ENCODE measurements around the gene AFDN.

Gene AFDN

DNA sequence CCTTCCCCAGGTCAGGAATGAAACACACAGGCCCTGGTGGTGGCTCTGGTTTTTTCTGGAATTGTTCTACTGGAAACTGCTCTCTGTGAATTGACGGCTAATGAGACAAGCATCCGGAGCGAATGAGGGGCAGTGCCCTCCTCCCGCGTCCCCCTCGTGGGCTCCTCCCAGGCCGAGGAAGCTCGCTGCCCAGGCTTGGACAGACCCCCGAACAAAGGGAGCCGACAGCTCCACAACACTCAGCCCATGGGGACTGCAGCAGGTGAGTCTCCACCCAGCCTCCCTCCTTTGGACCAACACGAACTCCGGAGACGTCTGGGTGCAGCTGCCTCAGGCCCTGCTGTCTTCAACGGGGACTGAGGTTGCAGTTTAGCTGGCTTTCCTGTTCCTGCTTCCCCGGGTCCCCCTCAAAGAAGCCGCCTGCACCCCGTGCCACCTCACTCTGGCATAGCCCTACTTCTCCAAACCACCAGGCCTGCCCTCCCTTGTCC is 31.3 kb upstream of the AFDN start:
- DNase-seq = no peak

DNA sequence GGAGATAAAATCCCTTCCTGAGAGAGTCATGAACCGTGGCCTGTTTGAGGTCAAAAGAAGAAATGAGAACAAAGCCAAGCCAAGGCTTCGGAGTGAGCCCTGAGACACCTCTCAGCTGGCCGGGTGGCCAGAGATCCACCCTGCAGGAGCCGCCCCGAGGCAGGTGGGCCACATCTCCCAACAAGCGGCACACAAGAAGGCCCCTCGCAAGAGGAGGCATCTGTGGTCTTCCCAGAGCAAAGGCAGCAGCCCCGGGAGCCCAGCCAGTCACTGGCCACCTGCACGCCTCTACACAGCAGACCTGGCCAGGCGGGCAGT is 30.9 kb upstream of the AFDN start:
- no peak for DNase-seq

DNA sequence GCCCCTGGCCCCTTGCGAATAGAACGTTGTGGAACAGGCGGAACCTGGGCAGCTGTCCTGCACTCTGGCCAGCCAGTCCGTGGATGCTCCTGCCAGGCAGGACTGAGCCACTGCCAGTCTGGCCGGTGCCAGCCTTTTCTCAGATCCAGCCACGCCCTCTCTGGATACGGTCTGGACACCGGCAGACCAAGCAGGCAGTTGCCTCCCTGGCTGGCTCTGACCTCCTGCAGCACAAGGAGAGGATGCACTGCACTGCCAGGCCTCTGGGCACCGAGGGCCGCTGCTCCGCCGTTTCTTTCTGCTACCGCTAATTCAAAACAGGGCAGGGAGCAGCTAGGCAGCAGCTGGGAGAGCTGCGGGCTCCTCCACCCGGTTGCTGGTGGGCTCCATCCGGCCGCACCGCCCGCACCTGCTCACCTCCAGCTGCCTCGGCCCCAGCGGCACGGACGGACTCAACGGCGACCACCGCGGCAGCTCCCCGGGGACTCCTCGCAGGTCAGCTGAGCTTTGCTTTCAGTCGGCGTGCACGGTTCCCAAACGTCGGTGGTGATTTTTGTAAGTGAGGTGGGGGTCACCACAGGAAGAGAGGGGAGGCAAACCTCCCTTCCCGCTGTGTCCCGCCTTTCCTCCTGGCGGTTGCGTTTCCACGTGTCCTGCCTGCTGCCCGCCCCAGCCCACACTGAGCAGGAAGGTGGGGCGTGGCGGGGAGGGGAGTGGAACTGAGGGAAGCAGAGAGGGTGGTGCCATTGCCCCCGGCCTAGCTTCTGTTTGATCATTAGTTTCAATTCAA is 30.3 kb upstream of the AFDN start:
- DNase-seq = no peak

DNA sequence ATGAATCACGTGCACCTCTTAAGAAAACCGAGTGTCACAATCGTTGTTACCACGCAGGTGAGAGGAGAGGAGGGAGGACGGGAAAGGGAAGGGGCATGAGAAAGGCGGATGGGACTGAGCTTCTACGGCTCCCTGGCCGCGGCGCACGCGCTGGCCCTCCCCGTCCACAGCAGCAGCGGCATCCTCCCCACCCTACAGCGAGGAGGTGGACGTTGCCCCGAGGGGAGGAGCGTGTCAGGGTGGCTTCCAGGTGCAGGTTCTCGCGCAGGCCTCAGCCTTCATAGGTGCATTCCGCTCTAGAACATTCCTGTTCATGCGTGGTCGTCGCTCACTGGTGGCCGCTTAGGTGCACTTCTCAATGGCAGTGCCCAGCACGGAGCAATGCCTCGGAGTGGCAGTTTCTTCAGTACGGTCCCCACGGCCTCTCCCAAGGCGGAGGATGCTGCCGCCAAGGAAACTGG is 29.7 kb upstream of the AFDN start:
- DNase-seq = no peak

DNA sequence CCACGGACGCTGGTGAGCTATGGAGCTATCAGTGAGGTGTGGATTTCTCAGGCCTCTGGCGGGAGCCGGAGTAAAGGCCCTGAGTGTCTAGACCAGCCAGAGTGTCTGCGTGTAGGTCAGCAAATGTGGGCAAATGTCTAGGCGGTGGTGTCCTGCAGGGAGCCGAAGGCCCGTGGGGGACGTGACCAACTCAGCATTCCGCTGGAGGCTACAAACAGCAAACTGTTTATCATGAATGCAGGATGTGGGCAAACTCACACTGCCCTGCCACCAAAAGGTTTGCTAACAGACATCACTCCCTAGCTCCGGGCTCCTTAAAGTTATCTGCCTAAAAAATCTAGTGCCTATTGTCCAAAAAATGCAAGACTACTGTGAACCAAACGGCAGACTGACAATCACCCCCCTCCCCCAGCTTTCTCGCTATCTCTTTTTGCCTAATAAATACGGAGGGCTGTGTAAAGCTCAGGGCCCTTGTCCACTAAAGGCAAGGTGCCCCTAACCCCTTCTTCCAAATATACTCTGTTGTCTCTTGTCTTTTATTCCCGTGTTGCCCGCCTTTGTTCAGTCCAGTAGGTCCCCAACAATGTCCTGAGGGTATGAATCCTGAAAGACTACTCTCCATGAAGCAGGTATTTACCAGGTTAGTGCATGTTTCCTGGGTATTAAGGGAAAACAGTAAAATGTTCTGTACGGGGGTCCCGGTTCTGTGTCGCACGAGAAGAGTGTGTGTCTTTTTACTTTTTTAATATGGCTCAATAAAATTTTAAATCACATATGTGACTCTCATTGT is 29.0 kb upstream of the AFDN start:
- DNase-seq = no peak

DNA sequence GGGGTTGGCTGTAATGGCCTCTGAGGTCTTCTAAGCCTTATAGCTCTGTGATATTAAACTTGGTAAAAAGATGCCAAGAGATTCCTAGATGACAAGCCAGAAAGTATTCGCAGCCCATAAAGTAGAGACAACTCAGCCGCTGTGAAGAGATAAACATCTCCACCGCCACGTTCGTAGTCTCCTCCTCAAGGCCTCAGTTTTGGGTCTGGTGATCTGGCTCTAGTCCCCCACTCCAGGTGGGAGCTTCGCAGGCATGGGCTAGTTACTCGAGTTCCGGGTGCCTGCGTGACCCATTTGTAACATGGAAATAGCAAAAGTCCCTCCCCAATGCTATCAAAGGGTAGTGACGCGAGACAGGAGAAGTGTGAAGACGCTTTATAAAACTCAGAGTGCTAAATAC is 28.3 kb upstream of the AFDN start:
- DNase-seq = no peak

DNA sequence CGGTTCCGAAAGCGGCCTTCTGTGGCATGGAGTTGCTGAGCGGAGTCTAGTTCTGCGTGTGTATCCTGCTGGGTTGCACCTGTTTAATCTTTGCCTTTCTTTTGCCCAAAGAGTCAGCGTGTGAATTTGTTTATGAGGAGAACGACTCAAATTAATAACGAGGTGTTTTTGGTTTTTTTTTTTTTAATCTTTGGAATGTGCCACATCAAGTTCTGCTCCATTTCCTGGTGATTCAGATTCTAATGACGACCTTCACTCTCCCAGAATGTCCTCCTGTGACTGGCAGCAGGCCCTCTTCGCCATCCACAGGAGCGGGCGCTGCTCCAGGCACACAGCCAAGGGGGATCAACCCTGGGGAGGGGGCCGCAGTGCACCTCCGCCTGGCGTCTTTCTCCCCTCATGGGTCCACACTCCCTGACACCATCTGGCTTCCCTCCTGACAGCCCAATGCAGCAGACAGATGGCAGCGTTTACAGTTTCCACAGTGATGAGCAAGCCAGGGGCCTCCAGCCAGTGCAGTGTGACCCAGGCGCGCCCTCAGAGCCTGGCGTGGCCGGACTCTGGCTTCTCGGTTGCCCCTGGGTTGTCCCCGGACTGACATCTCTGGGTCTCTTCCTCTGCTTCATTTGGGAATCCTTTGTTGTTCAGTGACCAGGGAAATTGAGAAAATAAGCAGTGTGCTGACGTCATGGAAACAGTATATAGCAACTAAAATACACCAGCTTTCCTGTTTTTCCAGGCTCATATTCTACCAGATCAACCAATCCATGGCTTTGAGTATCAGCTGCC is 27.5 kb upstream of the AFDN start:
- no peak for DNase-seq

DNA sequence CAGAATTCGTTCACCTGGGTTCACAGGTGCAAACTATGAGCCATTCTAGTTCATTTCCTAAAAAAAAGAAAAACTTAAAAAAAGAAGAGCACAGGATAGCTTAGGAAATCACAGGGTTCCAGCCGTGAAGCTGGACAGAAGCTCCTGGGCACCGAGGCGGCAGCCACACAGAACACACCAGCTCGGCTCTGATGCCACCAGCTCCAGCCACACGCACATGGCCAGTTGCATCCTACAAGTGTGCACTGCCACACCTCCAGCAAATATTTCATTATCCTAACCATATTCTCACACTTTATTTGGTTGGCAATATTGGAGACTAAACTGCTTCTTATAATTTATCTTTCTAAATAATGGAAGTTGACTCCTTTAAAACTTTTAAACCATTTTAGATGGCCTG is 26.2 kb upstream of the AFDN start:
- DNase-seq = no peak

DNA sequence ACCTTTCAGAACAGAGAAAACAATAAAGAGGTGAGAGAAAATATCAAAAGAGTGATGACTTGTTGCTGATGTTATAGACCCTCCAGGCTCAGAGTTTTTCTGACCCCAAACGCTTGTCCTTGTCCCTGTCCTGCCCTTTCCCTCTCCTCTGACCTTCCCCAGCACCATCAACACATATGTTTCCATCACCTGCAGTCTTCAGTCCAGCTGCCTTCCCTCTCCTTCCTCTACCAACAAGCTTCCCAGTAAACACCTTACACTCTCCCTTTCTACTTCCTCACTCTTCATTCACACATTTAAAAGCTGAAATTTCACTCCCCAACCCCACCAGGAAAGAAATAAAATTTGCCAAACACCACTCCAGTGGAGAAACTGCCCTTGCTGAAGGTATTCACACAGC is 25.4 kb upstream of the AFDN start:
- no peak for DNase-seq

DNA sequence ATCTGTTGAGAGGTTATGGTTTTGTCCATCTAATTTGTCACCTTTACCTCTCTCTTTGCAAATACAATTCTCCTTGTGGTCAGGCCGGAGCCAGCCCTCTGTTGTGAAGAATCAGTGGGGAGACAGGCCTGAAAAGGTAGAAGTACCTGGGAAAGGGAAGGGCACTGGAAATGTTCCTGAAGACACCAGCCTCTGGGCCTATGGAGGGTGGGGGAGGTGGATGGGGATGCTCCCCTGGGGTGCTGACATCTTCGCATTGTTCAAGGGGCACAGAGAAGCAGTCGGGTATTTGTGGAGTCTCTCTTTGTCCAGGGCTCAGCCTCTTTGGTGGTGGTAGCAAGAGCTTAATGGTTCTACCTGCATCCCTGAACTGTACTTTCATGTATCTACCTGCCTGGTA is 24.4 kb upstream of the AFDN start:
- no peak for DNase-seq

DNA sequence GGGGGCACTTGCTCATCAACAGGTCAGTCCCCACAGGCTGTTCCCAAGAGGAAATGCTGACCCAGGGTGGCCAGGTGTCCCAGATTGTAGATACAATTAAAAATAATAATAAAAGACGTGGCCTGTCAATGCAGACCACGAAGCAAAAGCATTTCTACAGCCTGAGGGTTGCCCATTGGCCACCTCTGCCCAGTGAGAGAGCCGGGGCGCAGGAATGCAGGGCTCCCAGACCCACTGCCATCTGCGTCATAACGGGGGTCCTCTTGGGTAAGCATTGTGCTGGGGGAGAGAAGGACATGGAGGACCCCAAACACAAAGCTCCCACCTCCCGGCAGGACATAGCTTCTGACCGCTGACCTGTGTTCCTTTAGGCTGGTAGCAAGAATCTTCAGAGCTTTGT is 22.9 kb upstream of the AFDN start:
- DNase-seq = no peak

DNA sequence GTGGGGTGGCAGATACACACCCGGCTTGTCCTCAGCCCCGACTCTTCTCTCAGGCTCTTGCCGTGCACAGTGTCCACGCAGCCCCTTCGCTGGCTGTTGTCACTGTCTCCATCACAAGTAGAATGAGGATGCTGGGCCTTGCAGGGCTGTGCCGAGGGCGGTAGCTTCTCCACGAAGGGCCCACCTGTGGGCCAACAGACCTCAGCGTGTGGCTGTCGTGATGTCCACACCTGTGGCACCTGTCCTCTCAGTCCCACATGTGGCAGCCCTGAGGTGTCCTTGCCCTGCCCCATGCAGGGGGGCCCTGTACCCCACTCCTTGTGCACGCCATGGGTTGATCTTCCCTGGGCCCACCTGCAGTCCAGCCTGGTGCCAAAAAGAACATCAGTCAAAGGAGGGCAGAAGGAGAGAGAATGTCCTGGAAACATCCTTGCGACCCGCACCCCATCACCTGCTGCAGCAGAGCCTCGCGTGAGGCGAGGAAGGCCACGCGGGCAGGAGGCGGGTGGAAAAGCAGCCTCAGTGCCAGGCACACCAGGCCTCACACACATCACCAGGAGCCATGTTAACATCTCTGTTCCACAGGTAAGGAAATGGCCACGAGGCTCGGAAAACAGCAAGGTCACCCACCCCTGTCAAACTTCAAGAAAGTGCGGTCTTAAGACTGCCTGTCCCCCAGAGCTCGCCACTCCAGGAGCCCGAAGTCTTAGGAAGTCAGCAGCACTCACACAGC is 22.3 kb upstream of the AFDN start:
- no peak for DNase-seq

DNA sequence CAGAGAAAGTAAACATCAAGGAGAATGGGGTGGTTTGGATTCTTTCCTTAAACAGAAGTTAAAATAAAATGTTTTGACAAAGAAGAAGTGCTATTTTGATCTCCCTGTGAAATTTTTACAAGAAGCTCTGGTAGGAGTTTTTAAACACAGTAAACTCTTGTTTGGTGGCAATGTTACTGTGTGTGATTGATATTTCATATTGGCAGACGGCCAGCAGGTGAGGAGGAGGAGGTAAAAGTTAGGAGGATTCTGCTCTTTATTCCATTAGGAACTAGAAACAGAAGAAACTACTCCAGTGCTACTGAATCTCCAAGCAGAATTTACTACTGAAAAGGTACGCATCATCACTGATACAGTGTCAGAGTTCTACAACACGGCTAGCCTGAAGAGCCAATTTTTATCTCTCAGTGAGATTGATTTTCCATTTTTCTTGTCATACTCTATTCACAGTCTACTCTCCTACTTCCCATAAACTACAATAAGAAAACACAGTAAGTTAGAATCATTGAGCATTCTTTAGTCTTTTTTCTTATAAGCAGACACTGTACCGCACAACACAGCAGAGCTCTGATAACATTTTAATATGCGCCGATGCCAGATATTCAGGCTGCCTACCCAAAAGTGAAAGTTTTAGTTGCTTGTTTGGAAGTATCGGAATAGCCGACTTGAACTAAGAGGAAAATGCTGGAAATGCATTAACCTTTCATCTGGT is 21.2 kb upstream of the AFDN start:
- DNase-seq = no peak

DNA sequence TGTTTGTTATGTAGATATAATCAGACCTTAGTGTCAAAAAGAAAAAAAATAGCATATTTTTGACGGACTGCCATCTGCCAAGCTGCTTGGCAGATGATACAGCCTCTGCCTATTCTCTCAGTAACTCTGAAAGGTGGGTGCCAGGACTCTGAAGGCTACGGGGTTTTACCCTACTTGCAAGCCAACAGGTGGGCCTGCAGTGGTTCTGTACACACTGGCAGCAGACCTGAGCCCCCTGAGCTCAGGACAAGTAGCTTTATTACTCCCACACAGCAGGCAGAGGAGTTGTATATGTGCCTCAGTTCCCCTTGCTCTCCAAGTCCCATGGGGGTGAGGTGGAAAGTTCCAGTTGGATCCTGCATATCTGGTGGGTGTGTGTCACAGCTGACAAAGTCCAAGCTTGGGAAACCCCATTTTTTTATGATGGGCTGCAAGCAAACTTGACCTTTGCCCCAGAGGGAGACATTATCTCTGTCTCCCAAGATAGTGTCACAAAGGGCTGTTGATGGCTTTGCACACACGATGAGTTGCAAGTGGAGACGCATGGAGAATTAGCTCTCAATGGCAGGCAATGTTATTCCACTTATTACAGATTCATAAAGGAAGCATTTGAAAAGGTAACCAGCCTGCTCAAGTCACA is 20.5 kb upstream of the AFDN start:
- DNase-seq = no peak

DNA sequence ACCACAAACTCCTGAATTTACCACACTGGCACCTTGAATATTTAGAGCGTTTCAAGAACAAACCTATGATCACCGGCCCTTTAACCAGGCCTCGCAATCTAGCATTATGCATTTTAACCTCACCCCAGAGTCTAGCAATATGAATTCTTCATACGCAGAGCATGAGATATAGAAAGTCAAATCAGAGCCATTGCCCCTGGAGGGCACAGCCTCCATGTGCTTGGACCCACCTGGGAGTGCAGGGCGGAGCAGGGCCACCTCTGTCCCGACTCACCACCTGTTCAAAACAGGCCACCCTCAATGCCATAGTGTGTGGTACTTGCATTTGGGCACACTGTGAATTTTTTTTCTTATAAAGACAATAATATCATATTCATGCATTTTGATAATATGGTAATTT is 19.5 kb upstream of the AFDN start:
- DNase-seq = no peak

DNA sequence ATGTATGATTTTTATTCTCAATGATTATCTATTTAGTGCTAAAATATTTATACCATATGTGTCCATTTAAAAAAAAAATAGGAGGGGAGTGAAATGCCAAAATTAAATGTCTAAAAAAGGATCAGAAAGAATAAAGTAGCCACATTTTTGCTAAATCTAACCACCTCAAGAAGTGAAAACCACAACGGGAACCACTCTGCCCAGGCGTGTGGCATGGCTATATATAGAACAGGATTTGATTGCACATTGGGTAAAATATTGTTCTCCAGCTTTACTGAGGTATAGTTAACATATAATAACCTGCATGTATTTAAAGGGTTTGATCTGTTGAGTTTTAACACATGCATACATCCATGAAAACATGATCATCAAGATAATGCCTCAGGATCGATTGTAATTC is 19.0 kb upstream of the AFDN start:
- DNase-seq = no peak

DNA sequence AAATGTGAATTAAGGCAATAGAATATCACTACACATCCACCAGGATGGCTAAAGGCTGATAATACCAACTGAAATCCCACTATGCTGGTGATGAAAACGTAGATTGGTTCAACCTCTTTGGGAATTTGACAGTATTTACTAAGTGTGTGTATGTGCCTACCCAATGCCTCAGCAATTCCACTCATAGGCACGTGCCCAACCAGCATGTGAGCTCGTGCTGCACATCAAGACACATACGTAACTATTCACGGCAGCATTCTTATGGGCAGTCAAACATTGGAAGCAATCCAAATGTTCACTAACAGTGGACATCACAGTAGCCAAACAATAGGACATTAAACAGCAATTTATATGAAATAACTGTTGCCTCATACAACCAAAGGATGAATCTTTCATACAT is 15.7 kb upstream of the AFDN start:
- no peak for DNase-seq

DNA sequence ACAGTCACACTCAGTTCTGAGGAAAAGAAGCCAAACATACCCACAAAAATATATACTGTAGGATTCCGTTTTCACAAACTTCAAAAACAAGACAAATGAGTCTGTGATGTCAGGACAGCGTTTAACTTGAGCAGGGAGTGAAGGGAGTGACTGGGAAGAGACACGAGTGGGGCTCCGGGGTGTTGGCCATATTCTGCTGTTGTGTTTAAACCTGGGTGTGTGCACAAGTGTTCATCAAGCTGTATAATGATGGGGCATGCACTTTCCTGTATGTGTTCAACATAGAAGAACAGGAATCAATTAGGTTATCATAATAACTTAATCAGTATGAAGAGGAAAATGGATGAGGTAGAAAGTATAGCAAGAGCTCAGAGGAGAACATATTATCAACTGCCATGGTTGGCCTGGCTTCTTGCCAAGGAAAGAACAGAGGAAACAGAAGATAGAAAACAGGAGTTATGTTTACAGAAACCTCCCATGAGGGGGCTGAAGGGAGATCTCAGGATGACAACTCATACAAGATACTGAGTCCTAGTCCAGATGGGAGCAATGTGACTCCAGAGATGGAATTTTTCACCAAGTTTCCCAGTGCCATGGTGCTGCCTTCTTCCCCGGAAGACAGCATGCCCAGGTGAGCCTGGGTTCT is 15.1 kb upstream of the AFDN start:
- no peak for DNase-seq

DNA sequence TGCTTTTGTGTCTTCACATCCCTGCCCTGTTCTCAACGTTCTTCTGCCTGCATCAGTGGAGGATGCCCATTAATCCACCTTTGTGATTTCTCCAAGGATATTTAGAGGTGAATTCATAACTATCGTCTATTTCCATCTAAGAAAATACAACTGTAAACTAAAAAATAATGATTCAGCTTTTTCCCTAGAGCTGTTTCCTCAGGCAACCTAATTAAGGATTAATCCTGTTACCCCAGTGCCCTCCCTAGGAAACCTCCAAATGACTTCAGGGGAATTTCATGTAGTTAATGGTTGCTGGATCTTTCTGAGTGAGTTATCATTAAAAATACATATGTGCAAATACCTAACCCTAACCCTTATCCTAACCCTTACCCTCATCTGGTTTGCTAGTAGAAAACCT is 14.6 kb upstream of the AFDN start:
- no peak for DNase-seq

DNA sequence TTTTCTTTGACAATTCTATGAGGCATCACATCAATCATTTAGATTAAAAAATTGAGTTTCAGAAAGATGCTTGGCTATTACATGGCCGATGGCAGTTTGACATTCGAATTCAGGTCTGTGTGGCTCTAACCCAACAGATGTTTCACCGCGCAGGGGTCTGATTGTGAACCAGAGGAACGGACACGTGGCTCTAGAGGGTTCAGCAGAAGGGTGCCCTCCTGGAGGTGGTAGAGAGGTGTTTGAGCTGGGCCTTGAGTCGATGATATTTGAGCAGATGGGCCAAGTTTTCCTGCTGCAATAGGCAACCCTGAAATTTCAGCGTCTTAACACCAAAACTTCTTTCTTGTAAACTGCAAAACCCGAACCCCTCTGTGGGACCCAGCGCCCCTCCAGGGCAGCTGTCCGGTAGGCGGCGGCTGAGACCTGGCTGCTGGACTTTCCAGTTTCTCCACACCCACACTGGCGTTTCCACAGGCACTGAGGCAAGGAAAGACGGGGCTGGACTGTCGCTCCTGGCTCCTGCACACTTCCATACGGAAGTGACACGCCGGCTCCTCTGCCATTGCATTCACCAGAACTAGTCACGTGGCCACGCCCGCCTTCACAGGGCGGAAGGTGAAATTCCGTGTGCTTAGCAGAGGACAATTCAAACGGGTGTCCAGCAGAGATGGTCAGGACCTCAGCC is 11.3 kb upstream of the AFDN start:
- DNase-seq = no peak

DNA sequence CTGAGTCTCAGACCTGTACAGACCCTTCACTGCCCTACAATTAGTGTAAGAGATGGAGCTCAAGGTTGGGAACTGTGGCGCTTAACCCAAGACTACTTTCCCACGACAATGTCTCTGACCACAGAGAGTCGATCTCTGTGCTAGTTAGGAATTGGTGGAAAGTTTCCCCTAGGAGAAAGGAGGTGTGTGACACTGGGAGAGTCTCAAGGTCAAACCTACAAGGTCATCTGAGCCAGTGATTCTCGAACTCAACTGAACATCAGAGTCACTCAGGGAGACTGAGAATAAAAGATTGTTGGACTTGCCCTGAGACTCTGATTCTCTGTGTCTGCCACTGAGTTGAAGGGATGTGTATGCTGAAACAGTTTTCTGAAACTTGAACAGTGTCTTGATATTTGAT is 9.7 kb upstream of the AFDN start:
- DNase-seq = no peak
